ENCODE measurements around the gene BAG5. TPM values are rescaled to one million over a fixed set of nuclear protein-coding genes. Genes with fewer than 3 reads are reported as not detected.

BAG5 gene
- total and polyA plus RNA-seq, 8 donors = 4.3 to 207 (median 11.6) TPM

GRCh38 chr14:103535081-103535890 is 27.2 kb downstream of the BAG5 start:
- intact Hi-C loops (cut with DNase I; ENCODE audit: low total_unique reads) = no loop called here
- H3K27me3 ChIP-seq = no peaks in the 10 kb centered on the region
- no peak for TF ChIP-seq POLR2A (IDR thresholded peaks at IDR 0.05)
- TF ChIP-seq EP300 (IDR thresholded peaks at IDR 0.05) = no peak
- no peak for TF ChIP-seq CTCF (IDR thresholded peaks at IDR 0.05)
- no peak for TF ChIP-seq POLR2AphosphoS5 (IDR thresholded peaks at IDR 0.05)
- peak overlapping the region in 4 of 5 donors; percentile 73 to 83 (median 78) for H3K27ac ChIP-seq
- H3K4me1 ChIP-seq = peaks cover 41 to 84% (median 61%) of the 10 kb centered on the region in 4 donors
- 75 to 95% (median 86%) methylated on average over 9 to 21 of the region's 21 CpGs for WGBS, 5 donors
- DNase-seq = no peak
- peaks cover 5 to 60% (median 52%) of the 10 kb centered on the region in 4 donors for H3K36me3 ChIP-seq
- no peaks in the 10 kb centered on the region for H3K9me3 ChIP-seq
- no peak overlapping the region for H3K4me3 ChIP-seq

GRCh38 chr14:103534576-103535061 is 27.8 kb downstream of the BAG5 start:
- Histone ChIP-seq H3K4me1 (peaks cover 43 to 85% (median 63%) of the 10 kb centered on the region in 4 donors), H3K9me3 (no peaks in the 10 kb centered on the region), H3K27me3 (no peaks in the 10 kb centered on the region), H3K27ac (peak overlapping the region; percentile 41 to 83 (median 77)), H3K4me3 (no peak overlapping the region), H3K36me3 (peaks cover 5 to 62% (median 53%) of the 10 kb centered on the region in 4 donors)
- WGBS, 5 donors = 76 to 88% (median 85%) methylated on average over 9 to 22 of the region's 22 CpGs
- TF ChIP-seq CTCF (IDR thresholded peaks at IDR 0.05) (no peak), POLR2A (IDR thresholded peaks at IDR 0.05) (no peak), POLR2AphosphoS5 (IDR thresholded peaks at IDR 0.05) (no peak), EP300 (IDR thresholded peaks at IDR 0.05) (no peak)
- intact Hi-C loops (cut with DNase I; ENCODE audit: low total_unique reads) = no loop called here
- DNase-seq = peak in 1 of 2 donors; percentile 66

- intact Hi-C loops (cut with DNase I; ENCODE audit: low total_unique reads) = no loop called here
- H3K4me1 ChIP-seq = peaks cover 44 to 84% (median 62%) of the 10 kb centered on the region in 4 donors
- no peaks in the 10 kb centered on the region for H3K27me3 ChIP-seq
- H3K9me3 ChIP-seq = no peaks in the 10 kb centered on the region
- no peak for DNase-seq
- H3K27ac ChIP-seq = peak overlapping the region; percentile 41 to 83 (median 77)
- 83 to 88% (median 86%) methylated on average over 3 to 25 of the region's 25 CpGs for WGBS, 5 donors
- peaks cover 5 to 62% (median 53%) of the 10 kb centered on the region in 4 donors for H3K36me3 ChIP-seq
- H3K4me3 ChIP-seq = no peak overlapping the region
- TF ChIP-seq CTCF (IDR thresholded peaks at IDR 0.05) = no peak
- no peak for TF ChIP-seq POLR2AphosphoS5 (IDR thresholded peaks at IDR 0.05)
- no peak for TF ChIP-seq EP300 (IDR thresholded peaks at IDR 0.05)
- no peak for TF ChIP-seq POLR2A (IDR thresholded peaks at IDR 0.05)
Measured at GRCh38 chr14:103533999-103534575, 28.4 kb downstream of the BAG5 start.

- TF ChIP-seq POLR2AphosphoS5 (IDR thresholded peaks at IDR 0.05) (no peak), CTCF (IDR thresholded peaks at IDR 0.05) (no peak), EP300 (IDR thresholded peaks at IDR 0.05) (no peak), POLR2A (IDR thresholded peaks at IDR 0.05) (no peak)
- peaks cover 5 to 62% (median 53%) of the 10 kb centered on the region in 4 donors for H3K36me3 ChIP-seq
- H3K27me3 ChIP-seq = no peaks in the 10 kb centered on the region
- DNase-seq = peak in 1 of 2 donors; percentile 70
- H3K4me3 ChIP-seq = peak overlapping the region in 1 of 4 donors; percentile 13
- peaks cover 40 to 81% (median 60%) of the 10 kb centered on the region in 4 donors for H3K4me1 ChIP-seq
- intact Hi-C loops (cut with DNase I; ENCODE audit: low total_unique reads) = no loop called here
- WGBS, 5 donors = 66 to 81% (median 77%) methylated on average over 14 to 23 of the region's 23 CpGs
- peak overlapping the region in 4 of 5 donors; percentile 73 to 83 (median 78) for H3K27ac ChIP-seq
- H3K9me3 ChIP-seq = no peaks in the 10 kb centered on the region
Measured at GRCh38 chr14:103533137-103533998, 29.1 kb downstream of the BAG5 start.

All from stomach (tissue), 9 donors.